ENCODE results near the gene PTTG2. TPM values are rescaled to one million over a fixed set of nuclear protein-coding genes. Genes with fewer than 3 reads are reported as not detected.
"Not testable (repeated sequence)": the region's sequence is repeated elsewhere in the genome, so short reads cannot be mapped to it uniquely, and the experiment has no call there.

The PTTG2 gene
- total RNA-seq, 1 donor from 2014 or later: not detected

- no peak for DNase-seq (ENCODE audit: low read depth)
Observed at GRCh38 chr4:37956941-37957340, 3.3 kb upstream of the PTTG2 start.

- no peak for DNase-seq (ENCODE audit: low read depth)
Observed at GRCh38 chr4:37958932-37959331, 1.3 kb upstream of the PTTG2 start.

- no peak for DNase-seq (ENCODE audit: low read depth)
Observed at GRCh38 chr4:37960679-37961450, 667 bp downstream of the PTTG2 start.

- DNase-seq (ENCODE audit: low read depth): no peak
Observed at GRCh38 chr4:37964734-37965457, 4.7 kb downstream of the PTTG2 start.

- DNase-seq (ENCODE audit: low read depth): no peak
Observed at GRCh38 chr4:37966044-37966443, 5.8 kb downstream of the PTTG2 start.

- no peak for DNase-seq (ENCODE audit: low read depth)
Observed at GRCh38 chr4:37967736-37968135, 7.5 kb downstream of the PTTG2 start.

GRCh38 chr4:37968747-37969146, 8.5 kb downstream of the PTTG2 start:
- peak; percentile 43 for DNase-seq (ENCODE audit: low read depth)

GRCh38 chr4:37970702-37971101, 10.5 kb downstream of the PTTG2 start:
- DNase-seq (ENCODE audit: low read depth): peak; percentile 92

- DNase-seq (ENCODE audit: low read depth): no peak
Observed at GRCh38 chr4:37971202-37971601, 11.0 kb downstream of the PTTG2 start.

- DNase-seq (ENCODE audit: low read depth): no peak
Observed at GRCh38 chr4:37973441-37973840, 13.2 kb downstream of the PTTG2 start.

- DNase-seq (ENCODE audit: low read depth): not testable (repeated sequence)
Observed at GRCh38 chr4:37975321-37975822, 15.2 kb downstream of the PTTG2 start.

- DNase-seq (ENCODE audit: low read depth): no peak
Observed at GRCh38 chr4:37976507-37976906, 16.3 kb downstream of the PTTG2 start.

- DNase-seq (ENCODE audit: low read depth): peak; percentile 79
Observed at GRCh38 chr4:37976991-37977470, 16.8 kb downstream of the PTTG2 start.

- DNase-seq (ENCODE audit: low read depth): peak; percentile 86
Observed at GRCh38 chr4:37977471-37978247, 17.5 kb downstream of the PTTG2 start.

GRCh38 chr4:37978248-37978924, 18.2 kb downstream of the PTTG2 start:
- no peak for DNase-seq (ENCODE audit: low read depth)

- no peak for DNase-seq (ENCODE audit: low read depth)
Observed at GRCh38 chr4:37980246-37980645, 20.0 kb downstream of the PTTG2 start.

- no peak for DNase-seq (ENCODE audit: low read depth)
Observed at GRCh38 chr4:37981425-37981824, 21.2 kb downstream of the PTTG2 start.

GRCh38 chr4:37981844-37982720, 21.9 kb downstream of the PTTG2 start:
- peak; percentile 89 for DNase-seq (ENCODE audit: low read depth)

GRCh38 chr4:37982736-37983135, 22.5 kb downstream of the PTTG2 start:
- no peak for DNase-seq (ENCODE audit: low read depth)

GRCh38 chr4:37983951-37984350, 23.8 kb downstream of the PTTG2 start:
- DNase-seq (ENCODE audit: low read depth): no peak
